ENCODE measurements around the gene KRTAP12-2. TPM values are rescaled to one million over a fixed set of nuclear protein-coding genes. Genes with fewer than 3 reads are reported as not detected.

Gene KRTAP12-2
- total and polyA plus RNA-seq, 8 donors: not detected

DNA sequence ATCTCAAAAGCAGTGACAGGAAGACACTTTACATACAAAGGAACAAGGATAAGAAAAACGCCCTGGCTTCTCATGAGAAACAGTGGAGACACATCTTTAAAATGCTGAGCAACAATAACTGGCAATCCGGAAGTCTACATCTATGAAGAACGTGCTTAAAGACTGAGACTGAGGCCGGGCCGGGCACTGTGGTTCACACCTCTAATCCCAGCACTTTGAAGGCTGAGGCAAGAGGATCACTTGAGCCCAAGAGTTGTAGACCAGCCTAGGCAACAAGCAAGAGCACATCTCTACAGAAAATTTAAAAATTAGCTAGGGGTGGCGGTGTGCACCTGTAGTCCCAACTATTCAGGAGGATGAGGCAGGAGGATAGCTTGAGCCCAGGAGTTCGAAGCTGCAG, 17.4 kb upstream of the KRTAP12-2 start:
- intact Hi-C loops (cut with DNase I): no loop called here
- no peaks in the 10 kb centered on the region for H3K36me3 ChIP-seq
- no peaks in the 10 kb centered on the region for H3K4me1 ChIP-seq
- DNase-seq (no peak), ATAC-seq (no peak), FAIRE-seq (no peak)
- TF ChIP-seq, protein P1, sequence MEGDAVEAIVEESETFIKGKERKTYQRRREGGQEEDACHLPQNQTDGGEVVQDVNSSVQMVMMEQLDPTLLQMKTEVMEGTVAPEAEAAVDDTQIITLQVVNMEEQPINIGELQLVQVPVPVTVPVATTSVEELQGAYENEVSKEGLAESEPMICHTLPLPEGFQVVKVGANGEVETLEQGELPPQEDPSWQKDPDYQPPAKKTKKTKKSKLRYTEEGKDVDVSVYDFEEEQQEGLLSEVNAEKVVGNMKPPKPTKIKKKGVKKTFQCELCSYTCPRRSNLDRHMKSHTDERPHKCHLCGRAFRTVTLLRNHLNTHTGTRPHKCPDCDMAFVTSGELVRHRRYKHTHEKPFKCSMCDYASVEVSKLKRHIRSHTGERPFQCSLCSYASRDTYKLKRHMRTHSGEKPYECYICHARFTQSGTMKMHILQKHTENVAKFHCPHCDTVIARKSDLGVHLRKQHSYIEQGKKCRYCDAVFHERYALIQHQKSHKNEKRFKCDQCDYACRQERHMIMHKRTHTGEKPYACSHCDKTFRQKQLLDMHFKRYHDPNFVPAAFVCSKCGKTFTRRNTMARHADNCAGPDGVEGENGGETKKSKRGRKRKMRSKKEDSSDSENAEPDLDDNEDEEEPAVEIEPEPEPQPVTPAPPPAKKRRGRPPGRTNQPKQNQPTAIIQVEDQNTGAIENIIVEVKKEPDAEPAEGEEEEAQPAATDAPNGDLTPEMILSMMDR (IDR thresholded peaks at IDR 0.05): no peak
- no peak overlapping the region for H3K4me3 ChIP-seq
- WGBS, 2 donors: 52 to 67% methylated on average over 7 of the region's 7 CpGs
- no peaks in the 10 kb centered on the region for H3K9me3 ChIP-seq
- no peak overlapping the region for H3K27ac ChIP-seq
- H3K27me3 ChIP-seq: peaks cover 0 to 7% (median 0%) of the 10 kb centered on the region in 4 donors

DNA sequence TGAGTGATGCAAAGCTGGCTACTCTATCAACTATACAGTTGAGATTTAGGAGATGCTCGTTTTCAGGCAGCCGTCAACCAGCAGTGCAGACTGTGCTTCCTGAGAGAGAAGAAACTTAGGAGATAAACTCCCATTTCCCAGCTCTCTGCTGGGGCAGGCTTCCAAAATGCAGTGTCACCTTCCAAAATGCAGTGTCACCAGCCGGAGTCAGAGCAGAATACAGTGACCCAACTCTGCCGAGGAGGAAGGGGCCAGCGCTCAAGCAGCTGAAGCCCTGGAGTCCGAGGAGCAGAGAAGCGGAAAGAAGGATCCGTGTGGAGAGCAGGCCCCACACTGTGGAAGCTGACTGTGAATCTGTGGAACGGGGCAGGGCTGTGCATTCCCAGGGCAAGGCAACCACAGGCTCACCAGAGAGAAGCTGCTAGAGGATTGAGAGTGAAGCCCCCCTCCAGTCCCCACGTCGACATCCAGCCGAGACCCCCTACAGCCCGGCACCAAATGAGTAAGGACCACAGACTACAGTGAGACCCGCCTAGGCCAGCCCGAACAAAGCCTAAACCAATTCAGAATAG, 15.9 kb upstream of the KRTAP12-2 start:
- ATAC-seq (no peak), DNase-seq (no peak), FAIRE-seq (no peak)
- no peak overlapping the region for H3K4me3 ChIP-seq
- H3K27ac ChIP-seq: no peak overlapping the region
- H3K4me1 ChIP-seq: no peaks in the 10 kb centered on the region
- H3K27me3 ChIP-seq: no peaks in the 10 kb centered on the region
- 61 to 72% methylated on average over 15 of the region's 15 CpGs for WGBS, 2 donors
- intact Hi-C loops (cut with DNase I): no loop called here
- H3K36me3 ChIP-seq: no peaks in the 10 kb centered on the region
- TF ChIP-seq, protein P1 (IDR thresholded peaks at IDR 0.05): no peak
- H3K9me3 ChIP-seq: no peaks in the 10 kb centered on the region

DNA sequence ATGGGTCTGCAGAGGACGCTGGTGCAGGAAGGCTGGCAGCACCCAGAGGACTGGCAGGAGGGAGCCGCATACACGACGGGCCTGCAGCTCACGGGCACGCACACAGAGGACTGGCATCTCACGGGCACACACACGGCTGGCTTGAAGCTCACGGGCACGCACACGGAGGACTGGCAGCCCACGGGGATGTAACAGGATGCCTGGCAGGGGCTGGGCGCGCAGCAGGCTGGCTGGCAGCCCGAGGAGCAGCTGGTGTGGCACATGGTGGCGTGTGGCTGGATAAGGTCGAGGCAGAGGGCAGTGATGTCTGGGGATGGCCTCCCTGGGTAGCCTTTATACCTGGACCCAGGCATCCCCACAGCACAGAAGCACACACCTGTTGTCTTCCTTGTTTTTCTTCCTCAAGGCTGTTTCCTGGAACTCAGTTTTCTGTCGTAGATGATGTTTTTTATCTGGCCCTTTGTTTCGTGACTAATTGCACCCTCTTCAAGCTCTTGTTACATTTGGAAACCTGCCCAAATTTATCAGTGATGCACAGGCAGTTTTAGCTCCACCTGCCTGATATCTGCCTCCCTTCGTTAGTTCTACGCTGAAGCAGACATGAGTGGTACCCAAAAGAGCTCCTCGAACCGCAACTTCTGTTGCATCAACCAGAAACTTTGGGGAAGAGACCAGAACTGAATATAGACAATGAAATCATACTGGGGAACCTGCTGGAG, 15.3 kb upstream of the KRTAP12-2 start, which contains the start of gene KRTAP12-1:
Gene KRTAP12-1 (minus strand): TSS at position 303 of the 719 bp plus-strand sequence. CDS start 40 bp downstream, at position 263.
- TF ChIP-seq, protein P1 (IDR thresholded peaks at IDR 0.05): no peak
- FAIRE-seq (no peak), DNase-seq (no peak), ATAC-seq (no peak)
- no peaks in the 10 kb centered on the region for H3K4me1 ChIP-seq
- intact Hi-C loops (cut with DNase I): no loop called here
- 57 to 63% methylated on average over 23 of the region's 23 CpGs for WGBS, 2 donors
- H3K9me3 ChIP-seq: no peaks in the 10 kb centered on the region
- no peak within 1 kb of the TSS for H3K27ac ChIP-seq
- no peak within 1 kb of the TSS for H3K4me3 ChIP-seq
- H3K36me3 ChIP-seq: no peaks in the 10 kb centered on the region
- H3K27me3 ChIP-seq: no peaks in the 10 kb centered on the region

DNA sequence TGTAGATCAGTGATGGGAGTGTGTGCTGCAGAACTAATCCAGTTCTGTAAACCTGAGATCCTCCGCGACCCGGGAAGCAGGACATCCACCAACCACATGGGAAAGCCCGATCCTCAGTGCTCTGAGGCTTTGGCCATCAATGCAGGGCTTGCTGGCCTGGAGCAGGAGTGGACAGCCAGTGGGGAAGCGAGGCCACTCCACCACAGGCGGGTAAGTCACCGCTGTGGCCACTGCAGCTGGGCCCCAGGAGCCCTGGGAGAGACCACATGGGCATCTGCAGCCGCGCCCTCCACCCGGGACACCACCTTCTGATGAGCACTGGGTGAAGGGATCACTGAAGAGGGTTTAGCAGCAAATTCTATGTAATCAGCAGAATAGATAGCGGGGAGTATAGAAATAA, 14.4 kb upstream of the KRTAP12-2 start:
- Histone ChIP-seq H3K9me3 (no peaks in the 10 kb centered on the region), H3K27ac (no peak overlapping the region), H3K36me3 (no peaks in the 10 kb centered on the region), H3K27me3 (no peaks in the 10 kb centered on the region), H3K4me1 (no peaks in the 10 kb centered on the region), H3K4me3 (no peak overlapping the region)
- FAIRE-seq: no peak
- ATAC-seq: no peak
- 55 to 79% methylated on average over 11 of the region's 11 CpGs for WGBS, 2 donors
- DNase-seq: no peak
- intact Hi-C loops (cut with DNase I): no loop called here
- TF ChIP-seq, protein P1 (IDR thresholded peaks at IDR 0.05): no peak

DNA sequence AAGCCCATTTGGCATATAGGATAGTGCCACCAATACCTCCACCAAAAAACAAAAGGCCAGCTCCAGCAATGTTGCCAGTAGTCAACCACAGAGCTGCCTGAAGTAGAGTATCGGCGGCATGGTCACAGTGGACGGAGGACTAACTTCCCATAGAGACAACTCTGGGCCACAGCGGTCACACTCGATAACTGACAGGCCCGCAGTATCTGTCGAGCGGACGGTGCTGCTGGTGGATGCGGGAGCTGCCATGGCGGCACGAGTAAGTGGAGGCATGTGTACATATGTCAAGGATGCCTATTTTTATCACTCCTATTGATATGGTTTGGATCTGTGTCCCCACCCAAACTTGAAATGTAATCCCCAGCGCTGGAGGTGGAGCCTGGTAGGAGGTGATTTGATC, 11.2 kb upstream of the KRTAP12-2 start:
- no peak overlapping the region for H3K4me3 ChIP-seq
- no peaks in the 10 kb centered on the region for H3K27me3 ChIP-seq
- ATAC-seq (no peak), FAIRE-seq (no peak), DNase-seq (no peak)
- intact Hi-C loops (cut with DNase I): no loop called here
- TF ChIP-seq, protein P1 (IDR thresholded peaks at IDR 0.05): no peak
- H3K36me3 ChIP-seq: no peaks in the 10 kb centered on the region
- no peak overlapping the region for H3K27ac ChIP-seq
- no peaks in the 10 kb centered on the region for H3K9me3 ChIP-seq
- WGBS, 2 donors: 81 to 86% methylated on average over 13 of the region's 13 CpGs
- H3K4me1 ChIP-seq: no peaks in the 10 kb centered on the region
